Endodermal cell (in vitro differentiated cells): ENCODE measurements around the gene LRTM2. TPM values are rescaled to one million over a fixed set of nuclear protein-coding genes. Genes with fewer than 3 reads are reported as not detected.

Experiments used
- DNase-seq: peaks from one replicate; pipeline ENCODE4 v3.0.0-alpha.2; 2017
- H3K27ac ChIP-seq: 2 replicates; pipeline ENCODE4 v1.5.1; 2013; ENCODE audit warnings: mild to moderate bottlenecking, low read depth, low read length, moderate library complexity
- H3K27me3 ChIP-seq: 2 replicates; pipeline ENCODE4 v1.6.1; 2013; ENCODE audit warnings: mild to moderate bottlenecking, low read length, moderate library complexity; ENCODE audit not compliant: insufficient read depth, control insufficient read depth, poor library complexity, severe bottlenecking
- H3K36me3 ChIP-seq: 2 replicates; pipeline ENCODE4 v1.7.0; 2013; ENCODE audit warnings: mild to moderate bottlenecking, low read length, moderate library complexity; ENCODE audit not compliant: control insufficient read depth, insufficient read depth
- H3K4me1 ChIP-seq: one replicate; pipeline ENCODE4 v1.7.0; 2013; ENCODE audit warnings: low read length; ENCODE audit not compliant: control insufficient read depth, insufficient read depth
- H3K4me3 ChIP-seq: 2 replicates; pipeline ENCODE4 v1.5.1; 2013; ENCODE audit warnings: mild to moderate bottlenecking, low read length, moderate library complexity
- H3K9ac ChIP-seq: 2 replicates; pipeline ENCODE4 v1.6.1; 2013; ENCODE audit warnings: mild to moderate bottlenecking, low read length, moderate library complexity; ENCODE audit not compliant: poor library complexity, severe bottlenecking; ENCODE audit errors: extremely low read depth
- H3K9me3 ChIP-seq: 2 replicates; pipeline ENCODE4 v1.6.1; 2013; ENCODE audit warnings: mild to moderate bottlenecking, low read length, moderate library complexity; ENCODE audit not compliant: control insufficient read depth
- H3K27ac Mint-ChIP-seq: 2 replicates; pipeline ENCODE4 v1.8.0; 2020; ENCODE audit warnings: mixed read lengths
- H3K27me3 Mint-ChIP-seq: 2 replicates; pipeline ENCODE4 v1.8.0; 2021; ENCODE audit warnings: mild to moderate bottlenecking, mixed read lengths; ENCODE audit not compliant: insufficient read depth
- H3K36me3 Mint-ChIP-seq: 2 replicates; pipeline ENCODE4 v1.8.0; 2020; ENCODE audit warnings: low read depth, mixed read lengths
- H3K4me1 Mint-ChIP-seq: 2 replicates; pipeline ENCODE4 v1.8.0; 2020; ENCODE audit warnings: mixed read lengths
- H3K4me3 Mint-ChIP-seq: 2 replicates; pipeline ENCODE4 v1.8.0; 2020; ENCODE audit warnings: mild to moderate bottlenecking, moderate library complexity, mixed read lengths
- H3K9me3 Mint-ChIP-seq: 2 replicates; pipeline ENCODE4 v1.8.0; 2020; ENCODE audit warnings: mild to moderate bottlenecking, mixed read lengths
- CTCF ChIP-seq: fragments of 200-600 bp; sonication (generic); conservative IDR thresholded peaks from 2 replicates; pipeline ENCODE4 v1.5.0; 2021; ENCODE audit warnings: antibody characterized with exemption, mild to moderate bottlenecking
- WGBS, 2 experiments: methylation state at CpG; one replicate each; pipeline versions ENCODE4 v1.1.5 to v1.1.7; 2013; ENCODE audit warnings: missing lambda C conversion rate in 2 of 2, mixed read lengths in 1 of 2; ENCODE audit not compliant: insufficient coverage in 1 of 2, insufficient read length in 1 of 2; 5-methylcytosine and 5-hydroxymethylcytosine counted together
- total RNA-seq, 2 donors: library from RNA; stranded (reverse); fragmentation: NEBNext Ultra II Directional in 1 of 2; extraction: Animal tissue kit (Norgen Biotek cat#: 25700) in 1 of 2; gene quantifications; 2 replicates in 1 of 2; 3 replicates in 1 of 2; pipeline ENCODE4 v1.2.1, GENCODE V29; 2021

Gene LRTM2
- total RNA-seq, 2 donors from 2014 or later = 0.40 TPM

GRCh38 chr12:1844223-1844622, 23.9 kb downstream of the LRTM2 start:
- DNase-seq = peak; percentile 75
- Histone ChIP-seq H3K9ac (no peak overlapping the region), H3K9me3 (no peaks in the 10 kb centered on the region), H3K27ac (no peak overlapping the region), H3K27me3 (no peaks in the 10 kb centered on the region), H3K4me3 (no peak overlapping the region), H3K4me1 (no peaks in the 10 kb centered on the region), H3K36me3 (no peaks in the 10 kb centered on the region)
- 77 to 78% methylated on average over 9 to 10 of the region's 10 CpGs for WGBS, 2 experiments
- Mint-ChIP-seq H3K9me3 (no peaks in the 10 kb centered on the region), H3K36me3 (no peaks in the 10 kb centered on the region), H3K27ac (no peak overlapping the region), H3K4me3 (no peak overlapping the region), H3K27me3 (peaks cover 1% of the 10 kb centered on the region), H3K4me1 (peaks cover 22% of the 10 kb centered on the region)
- no peak for TF ChIP-seq CTCF

GRCh38 chr12:1844661-1845409, 24.5 kb downstream of the LRTM2 start:
- peaks cover 1% of the 10 kb centered on the region for H3K27me3 Mint-ChIP-seq
- no peaks in the 10 kb centered on the region for H3K9me3 Mint-ChIP-seq
- Histone ChIP-seq H3K4me3 (no peak overlapping the region), H3K9ac (no peak overlapping the region), H3K36me3 (no peaks in the 10 kb centered on the region), H3K9me3 (no peaks in the 10 kb centered on the region), H3K27me3 (no peaks in the 10 kb centered on the region), H3K27ac (no peak overlapping the region), H3K4me1 (no peaks in the 10 kb centered on the region)
- DNase-seq = no peak
- no peak overlapping the region for H3K27ac Mint-ChIP-seq
- 56 to 71% methylated on average over 9 to 12 of the region's 12 CpGs for WGBS, 2 experiments
- no peak for TF ChIP-seq CTCF
- H3K4me3 Mint-ChIP-seq = no peak overlapping the region
- no peaks in the 10 kb centered on the region for H3K36me3 Mint-ChIP-seq
- H3K4me1 Mint-ChIP-seq = peaks cover 22% of the 10 kb centered on the region

GRCh38 chr12:1845427-1845826, 25.1 kb downstream of the LRTM2 start:
- Histone ChIP-seq H3K4me1 (no peaks in the 10 kb centered on the region), H3K27me3 (no peaks in the 10 kb centered on the region), H3K9ac (no peak overlapping the region), H3K36me3 (no peaks in the 10 kb centered on the region), H3K4me3 (no peak overlapping the region), H3K27ac (no peak overlapping the region), H3K9me3 (no peaks in the 10 kb centered on the region)
- Mint-ChIP-seq H3K36me3 (no peaks in the 10 kb centered on the region), H3K27ac (no peak overlapping the region), H3K4me1 (peaks cover 21% of the 10 kb centered on the region), H3K4me3 (no peak overlapping the region), H3K27me3 (peaks cover 1% of the 10 kb centered on the region), H3K9me3 (no peaks in the 10 kb centered on the region)
- no peak for TF ChIP-seq CTCF
- 92 to 93% methylated on average over 10 to 14 of the region's 14 CpGs for WGBS, 2 experiments
- DNase-seq = peak; percentile 47
